H1 (cell line): ENCODE data around the gene THRB. TPM values are rescaled to one million over a fixed set of nuclear protein-coding genes. Genes with fewer than 3 reads are reported as not detected.

ENCODE experiments used
- HDAC2 ChIP-seq, 2 experiments: fragments of 300-600 bp in 1 of 2; sonication (generic) in 1 of 2; IDR thresholded peaks; 2 replicates each; pipeline ENCODE4 v1.6.1; 2011 to 2012; ENCODE audit warnings: low read depth in 2 of 2, low read length in 2 of 2, mild to moderate bottlenecking in 2 of 2, moderate library complexity in 2 of 2, borderline replicate concordance in 1 of 2, inconsistent platforms in 1 of 2
- TAF7 ChIP-seq: optimal IDR thresholded peaks from 2 replicates; pipeline ENCODE3; 2011; ENCODE audit warnings: low read depth, mild to moderate bottlenecking, inconsistent platforms, low read length, moderate library complexity, borderline replicate concordance
- TCF12 ChIP-seq: IDR thresholded peaks from 2 replicates; pipeline ENCODE4 v1.6.1; 2011; ENCODE audit warnings: low read depth, mild to moderate bottlenecking, low read length
- polyA plus RNA-seq, 7 experiments: library from polyadenylated mRNA; depleted of rRNA in 3 of 7; stranded (reverse) in 5 of 7; unstranded in 2 of 7; fragments of >200 nt in 5 of 7; fragments of 200-250 nt in 2 of 7; gene quantifications; 1 replicate in 5 of 7; 2 replicates in 1 of 7; 4 replicates in 1 of 7; pipeline versions ENCODE4 v1.2.1 to v1.2.3, GENCODE V29; 2011 to 2013; ENCODE audit warnings: missing spikeins in 2 of 7, mixed read lengths in 2 of 7
- total RNA-seq: library from RNA; stranded (reverse); fragmentation: NEBNext Ultra II Directional; extraction: Animal tissue kit (Norgen Biotek cat#: 25700); gene quantifications from 2 replicates; pipeline ENCODE4 v1.2.1, GENCODE V29; 2021
- TF ChIP-seq, protein P1 (sequence below): IDR thresholded peaks from 2 replicates; pipeline ENCODE4 v1.6.1; 2012; ENCODE audit warnings: low read length, inconsistent platforms

Gene THRB
- total and polyA plus RNA-seq, 2 of the 8 experiments (the other 6 are each of a cell fraction or from before 2014, with no cell fraction given) = 0.98 to 3.9 TPM

DNA sequence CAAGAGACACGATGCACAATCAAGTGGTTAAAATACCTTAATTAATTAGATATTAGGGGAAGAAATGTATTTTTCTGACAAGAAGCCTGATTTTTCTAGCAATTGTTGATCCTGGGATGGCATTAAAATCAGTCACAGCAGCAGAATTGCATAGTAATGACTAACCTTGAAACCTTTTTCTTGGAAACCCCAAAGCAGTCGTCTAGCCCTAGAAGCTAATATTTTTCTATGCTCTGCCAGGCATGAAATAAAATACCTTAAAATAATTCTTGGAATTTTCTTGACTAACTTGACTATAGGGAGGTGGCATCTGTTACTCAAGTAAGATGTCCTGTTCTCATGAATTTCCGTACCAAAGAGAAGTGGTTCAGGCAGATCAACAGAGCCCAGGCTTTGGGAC lies 204.1 kb downstream of the THRB start (continued):
- TF ChIP-seq HDAC2 (IDR thresholded peaks at IDR 0.05; ENCODE audit: borderline replicate concordance in 1 of 2, low read depth in 2 of 2, low read length in 2 of 2) (no peak), TAF7 (no peak), TCF12 (no peak)
- TF ChIP-seq, protein P1, sequence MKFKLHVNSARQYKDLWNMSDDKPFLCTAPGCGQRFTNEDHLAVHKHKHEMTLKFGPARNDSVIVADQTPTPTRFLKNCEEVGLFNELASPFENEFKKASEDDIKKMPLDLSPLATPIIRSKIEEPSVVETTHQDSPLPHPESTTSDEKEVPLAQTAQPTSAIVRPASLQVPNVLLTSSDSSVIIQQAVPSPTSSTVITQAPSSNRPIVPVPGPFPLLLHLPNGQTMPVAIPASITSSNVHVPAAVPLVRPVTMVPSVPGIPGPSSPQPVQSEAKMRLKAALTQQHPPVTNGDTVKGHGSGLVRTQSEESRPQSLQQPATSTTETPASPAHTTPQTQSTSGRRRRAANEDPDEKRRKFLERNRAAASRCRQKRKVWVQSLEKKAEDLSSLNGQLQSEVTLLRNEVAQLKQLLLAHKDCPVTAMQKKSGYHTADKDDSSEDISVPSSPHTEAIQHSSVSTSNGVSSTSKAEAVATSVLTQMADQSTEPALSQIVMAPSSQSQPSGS = no peak
